CD4-positive, alpha-beta T cell treated with Interleukin-15 for 1 hour (primary cell): ENCODE measurements around the gene ISCA2.

Experiments
- DNase-seq: peaks from one replicate; pipeline ENCODE4 v3.0.0-alpha.2; 2020

Gene ISCA2

DNA sequence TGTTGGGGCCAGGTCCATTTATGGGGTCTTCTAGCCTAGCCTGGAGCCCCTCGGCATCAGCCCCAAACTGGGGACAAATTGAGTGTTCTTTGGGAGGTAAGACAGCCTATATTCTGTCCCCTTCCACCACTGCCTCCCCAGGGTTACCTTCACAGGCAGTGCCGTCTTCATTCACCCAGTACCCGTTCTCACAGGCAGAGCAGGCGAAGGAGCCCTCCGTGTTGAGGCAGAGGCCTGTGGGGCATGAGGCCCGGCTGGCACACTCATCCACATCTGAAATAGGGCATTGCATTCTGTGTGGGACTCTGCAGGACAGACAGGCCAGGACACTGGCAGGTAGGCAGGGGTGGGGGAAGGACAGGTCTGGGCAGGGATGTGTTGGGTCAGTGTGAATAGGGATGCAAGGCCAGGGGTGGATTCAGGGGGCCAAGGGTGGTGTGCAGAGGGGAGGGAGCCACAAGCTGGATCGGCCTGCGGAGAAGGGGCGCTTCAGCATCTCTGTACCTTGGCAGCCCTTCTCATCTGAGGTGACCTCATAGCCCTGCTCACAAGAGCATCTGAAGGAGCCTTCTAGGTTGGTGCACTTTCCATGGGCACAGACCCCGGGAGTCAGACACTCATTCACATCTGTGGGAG lies 16.1 kb downstream of the ISCA2 start:
- DNase-seq: no peak

DNA sequence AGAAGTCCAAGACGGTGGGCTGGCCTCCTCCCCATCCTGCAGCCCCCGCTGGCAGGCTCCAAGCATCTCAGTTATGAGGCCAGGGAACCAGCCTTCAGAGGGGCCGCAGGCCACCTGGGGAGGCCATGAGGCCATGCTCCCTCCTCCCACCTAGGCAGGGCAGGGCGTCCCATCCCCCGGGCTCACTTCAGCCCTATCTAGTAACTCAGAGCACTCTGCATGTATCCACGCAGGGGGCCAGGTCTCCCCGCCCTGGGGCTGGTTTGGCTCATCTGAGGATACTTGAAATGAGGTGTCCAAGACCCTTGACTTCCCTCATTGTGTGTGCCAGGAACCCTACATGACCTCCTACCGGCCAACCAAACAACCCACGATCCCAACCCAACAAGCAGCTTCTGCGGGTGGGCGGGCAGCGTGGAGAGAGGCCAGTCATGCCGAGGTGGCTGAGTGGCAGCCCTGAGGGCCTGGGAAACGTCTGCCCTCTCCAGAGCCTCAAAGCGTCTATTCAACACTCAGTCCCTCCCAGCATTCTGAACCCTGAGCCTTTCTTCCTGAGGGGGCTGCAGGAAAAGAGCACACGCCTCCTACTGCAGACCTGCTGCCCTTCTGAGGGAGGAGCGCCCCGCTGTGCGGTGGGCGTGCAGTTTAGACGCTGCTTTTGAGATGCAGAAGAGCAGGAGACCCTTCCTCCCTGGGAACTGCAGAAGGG lies 16.8 kb downstream of the ISCA2 start:
- DNase-seq: no peak

DNA sequence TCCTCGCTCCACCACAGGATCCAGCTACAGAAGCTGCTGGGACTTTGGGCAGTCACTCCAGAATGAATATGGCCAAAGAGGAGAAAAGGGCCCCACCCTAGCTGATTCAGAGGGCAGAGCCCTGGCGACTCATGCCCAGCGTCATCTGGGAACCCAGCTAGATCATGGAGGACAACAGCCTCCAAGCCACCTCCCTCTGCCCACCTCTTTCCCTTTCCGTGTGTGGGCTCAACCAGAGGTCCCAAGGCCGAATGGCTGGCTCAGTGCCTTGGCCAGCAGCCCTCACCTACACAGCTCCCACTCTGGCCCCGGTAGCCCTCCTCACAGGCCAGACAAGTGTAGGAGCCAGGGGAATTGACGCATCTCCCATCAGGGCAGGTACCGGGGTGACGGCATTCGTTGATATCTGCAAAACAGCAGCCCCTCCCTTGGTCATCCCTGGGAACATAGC lies 17.4 kb downstream of the ISCA2 start:
- no peak for DNase-seq

DNA sequence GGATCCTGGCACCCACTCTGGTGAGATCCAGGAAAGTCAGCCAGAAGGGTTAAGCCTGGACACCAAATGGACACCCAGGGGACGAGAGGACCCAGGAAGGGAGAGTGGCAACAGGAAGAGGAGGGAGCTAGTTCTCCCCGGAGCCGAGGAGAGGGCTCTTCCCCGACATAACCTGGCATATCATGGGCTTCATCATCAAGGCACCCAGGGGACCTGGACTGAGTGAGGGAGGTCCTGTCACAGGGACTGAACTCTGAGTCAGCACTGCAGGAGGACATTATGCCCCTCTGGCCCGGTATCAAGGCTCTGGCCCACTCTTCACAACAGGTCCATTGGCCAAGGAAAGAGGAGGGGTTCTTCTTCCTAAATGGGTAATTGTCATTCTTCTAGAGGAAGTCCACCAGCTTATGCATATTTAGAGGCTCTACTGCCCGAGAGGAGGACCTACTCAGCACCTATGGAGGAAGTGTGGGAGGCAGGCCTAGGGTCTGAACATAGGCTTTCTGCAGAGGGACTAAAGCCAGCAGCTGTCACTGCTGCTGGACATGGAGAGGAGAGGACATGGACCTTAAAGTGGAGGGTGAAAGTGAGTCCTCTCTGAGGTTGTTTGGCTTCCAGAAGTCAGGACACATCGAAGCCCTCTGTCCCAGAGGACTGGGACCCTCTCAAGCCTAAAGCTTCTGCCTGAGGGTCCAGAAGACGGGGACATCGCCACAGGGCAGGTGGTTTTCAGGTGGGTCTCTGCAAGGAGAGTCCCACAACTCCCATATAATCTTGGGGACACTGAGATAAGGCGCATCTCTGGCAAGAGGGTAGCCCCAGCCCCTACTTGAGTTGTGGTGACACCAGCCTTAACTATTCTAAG lies 18.6 kb downstream of the ISCA2 start:
- no peak for DNase-seq

DNA sequence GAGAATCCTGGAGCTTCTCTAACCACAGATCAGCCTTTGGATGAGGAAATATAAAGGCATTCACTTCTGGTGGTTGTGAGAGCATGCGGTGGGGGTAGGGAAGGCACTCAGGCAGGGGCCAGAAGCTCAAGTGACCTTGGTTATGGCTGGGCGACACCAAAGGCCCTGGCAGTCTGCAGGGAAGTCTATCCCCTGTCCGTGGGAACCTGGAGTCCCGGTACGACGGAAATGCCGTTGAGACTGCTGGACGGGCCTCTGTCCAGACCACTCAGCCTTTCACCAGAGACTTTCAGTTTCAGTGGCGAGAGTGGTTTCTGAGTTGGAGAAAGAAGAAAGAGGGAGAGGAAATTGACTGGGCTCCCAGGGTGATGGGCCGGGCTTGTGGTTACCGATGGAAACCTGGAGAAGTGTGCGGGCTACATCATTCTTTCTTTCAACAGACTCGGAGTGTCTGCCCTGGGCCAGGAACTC lies 20.9 kb downstream of the ISCA2 start:
- DNase-seq: no peak

DNA sequence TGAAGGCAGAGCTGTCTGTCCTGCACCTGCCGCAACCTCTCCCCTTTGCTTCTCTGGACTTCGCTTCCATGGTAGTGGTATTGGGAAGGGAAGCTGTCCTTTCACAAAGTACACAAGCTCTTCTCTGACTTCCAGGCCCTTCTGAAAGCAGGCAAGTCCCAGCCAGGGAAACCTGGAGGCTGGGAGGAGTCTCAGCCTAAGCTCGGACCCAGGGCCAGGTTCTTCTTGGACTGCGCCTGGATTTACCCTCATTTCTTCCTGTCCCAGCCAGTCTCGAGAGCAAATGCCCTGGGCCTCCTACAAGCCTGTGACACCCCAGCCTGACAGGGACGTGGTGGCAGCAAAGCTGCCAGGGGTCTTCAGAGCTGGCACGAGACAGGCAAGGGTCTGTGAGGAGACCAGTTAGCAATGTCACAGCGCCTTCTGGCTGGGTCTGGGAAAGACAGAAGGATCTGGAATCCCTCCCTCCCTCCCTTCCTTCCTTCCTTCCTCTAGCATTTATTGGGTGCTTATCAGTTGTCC lies 22.4 kb downstream of the ISCA2 start:
- no peak for DNase-seq

DNA sequence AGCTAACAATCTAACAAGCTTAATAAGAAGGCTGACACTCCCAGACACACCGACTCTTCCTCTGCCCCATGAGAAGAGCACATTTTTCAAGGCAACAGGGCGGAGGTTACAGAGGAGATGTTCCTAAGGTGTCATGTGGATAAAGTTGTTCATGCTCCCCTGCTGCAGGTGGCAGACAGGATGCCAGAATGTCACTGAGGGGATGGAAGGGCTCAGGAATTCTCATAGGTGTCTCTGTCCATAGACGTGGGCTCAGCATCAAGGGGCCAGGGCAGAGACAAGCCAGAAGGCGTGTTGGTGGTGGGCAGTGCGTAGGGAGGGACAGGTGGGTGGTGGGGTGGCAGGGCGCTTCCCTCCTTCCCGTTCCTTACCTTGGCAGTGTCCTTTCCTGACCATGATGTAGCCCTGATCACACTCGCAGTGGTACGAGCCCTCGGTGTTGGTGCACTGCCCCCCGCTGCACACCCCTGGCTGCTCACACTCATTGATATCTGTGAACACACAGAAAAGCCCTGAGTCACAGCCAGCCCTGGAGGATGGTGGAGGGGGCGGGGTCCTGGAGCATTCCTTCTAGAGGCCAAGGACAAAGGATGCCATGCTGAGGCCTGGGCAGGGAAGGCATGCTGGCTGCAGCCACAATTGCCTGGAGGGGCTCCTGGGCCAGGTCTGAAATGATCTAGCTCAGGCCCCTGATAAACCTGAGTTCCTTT lies 23.0 kb downstream of the ISCA2 start:
- DNase-seq: no peak

DNA sequence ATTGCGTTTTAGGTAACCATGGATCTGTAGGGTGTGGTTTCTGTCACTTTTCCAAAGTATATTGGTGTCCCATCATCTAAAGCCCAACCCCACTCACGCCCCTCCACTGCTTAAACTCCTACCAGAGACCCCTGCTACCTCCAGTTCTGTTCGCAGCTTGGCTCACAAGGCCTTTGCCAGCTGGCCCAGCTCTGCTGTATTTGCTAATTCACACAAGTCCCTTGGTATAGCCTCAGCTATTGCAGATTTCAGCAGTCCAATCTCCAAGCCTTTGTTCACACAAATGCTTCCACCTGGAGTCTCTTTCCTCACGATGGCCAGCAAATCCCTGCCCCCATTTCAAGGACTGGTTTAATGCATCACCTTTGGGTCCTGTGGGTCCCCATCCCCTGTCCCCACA lies 24.2 kb downstream of the ISCA2 start:
- peak; percentile 2 for DNase-seq

DNA sequence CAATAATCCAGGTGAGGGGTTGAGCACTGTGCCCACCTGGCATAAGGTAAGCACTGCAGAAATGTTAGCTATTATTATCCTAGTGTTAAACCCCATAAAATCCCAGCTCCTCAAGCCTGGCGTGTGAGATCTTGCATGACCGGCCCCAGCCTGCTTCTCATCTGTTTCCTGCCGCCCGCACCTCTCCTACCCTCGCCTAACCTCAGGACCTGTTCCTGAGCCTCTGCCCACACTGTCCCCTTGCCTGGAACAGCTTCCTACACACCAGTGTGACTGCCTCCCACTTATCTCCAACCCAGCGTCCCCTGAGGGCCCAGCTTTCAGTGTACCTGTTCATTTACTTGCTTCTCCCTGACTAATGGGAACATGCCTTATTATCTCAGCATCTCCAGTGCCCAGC lies 24.7 kb downstream of the ISCA2 start:
- DNase-seq: peak; percentile 6

DNA sequence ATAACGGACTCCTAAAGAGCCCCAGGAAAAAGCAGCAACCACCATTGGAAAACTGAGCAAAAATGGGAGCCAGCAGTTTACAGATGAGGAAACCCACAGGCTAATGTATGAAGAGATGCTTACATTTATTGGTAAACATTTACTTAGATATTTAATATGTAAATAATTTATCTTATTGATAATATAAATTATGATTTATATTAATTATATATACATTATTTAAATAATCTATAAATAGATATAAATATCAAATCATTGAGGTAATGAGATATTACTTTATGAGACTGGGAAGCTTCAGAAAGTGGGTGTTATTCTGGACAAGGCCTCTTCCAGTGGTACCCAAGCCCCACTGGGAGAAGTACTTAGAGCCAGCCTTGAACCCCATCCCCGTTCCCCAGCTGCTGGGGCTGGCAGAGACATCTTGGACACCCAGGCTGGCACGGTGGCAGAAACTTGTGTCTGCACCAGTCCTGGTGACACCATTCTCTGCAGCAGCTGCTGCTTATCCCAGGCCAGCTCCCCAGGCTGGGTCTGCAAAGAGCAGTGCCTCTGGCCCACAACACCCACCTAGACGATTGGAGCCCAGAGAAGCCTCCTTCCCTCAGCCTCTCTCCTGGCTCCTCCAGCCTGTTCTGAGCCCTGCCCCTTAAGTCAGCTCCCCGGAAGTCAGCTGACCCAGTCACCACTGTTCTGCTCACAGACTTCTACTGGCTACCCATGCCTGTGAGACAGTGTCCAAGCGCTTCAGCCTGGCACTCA lies 25.9 kb downstream of the ISCA2 start:
- DNase-seq: no peak

DNA sequence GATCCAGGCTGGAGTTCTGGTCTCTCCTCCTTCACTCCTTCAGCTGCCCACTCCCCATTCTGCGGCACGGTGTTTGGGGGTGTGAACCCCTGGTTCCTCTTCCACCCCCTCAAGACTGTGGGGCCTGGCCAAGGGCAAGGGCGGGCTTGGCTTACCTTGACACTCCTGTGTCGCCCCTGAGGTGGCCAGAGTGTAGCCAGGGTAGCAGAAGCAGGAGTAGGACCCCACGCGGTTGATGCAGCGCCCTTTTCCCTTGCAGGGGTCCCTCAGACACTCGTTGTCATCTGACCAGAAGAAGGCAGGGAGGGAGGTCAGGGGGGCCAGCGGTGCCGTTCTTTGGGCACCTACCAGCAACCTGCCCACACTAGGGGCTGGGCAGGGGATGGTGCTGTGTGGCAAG lies 28.2 kb downstream of the ISCA2 start:
- DNase-seq: no peak

DNA sequence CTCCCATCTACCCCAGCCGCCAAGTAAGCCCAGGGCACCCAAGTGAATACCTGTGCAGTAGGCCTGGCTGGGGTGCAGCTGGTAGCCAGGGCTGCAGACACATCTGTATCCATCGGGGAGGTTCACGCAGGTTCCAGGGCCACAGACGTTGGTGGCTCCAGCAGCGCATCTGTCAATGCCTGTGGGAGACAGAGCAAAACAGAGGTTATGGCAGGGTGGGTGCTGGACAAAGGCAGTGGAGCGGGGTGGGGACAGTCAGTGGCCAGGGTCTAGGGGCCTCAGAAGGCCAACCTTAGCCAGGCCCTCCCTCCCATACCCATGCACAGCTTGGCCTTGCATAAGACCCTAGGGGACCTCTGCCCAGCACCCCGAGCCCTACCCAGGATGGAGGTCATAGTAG lies 29.2 kb downstream of the ISCA2 start:
- DNase-seq: no peak

DNA sequence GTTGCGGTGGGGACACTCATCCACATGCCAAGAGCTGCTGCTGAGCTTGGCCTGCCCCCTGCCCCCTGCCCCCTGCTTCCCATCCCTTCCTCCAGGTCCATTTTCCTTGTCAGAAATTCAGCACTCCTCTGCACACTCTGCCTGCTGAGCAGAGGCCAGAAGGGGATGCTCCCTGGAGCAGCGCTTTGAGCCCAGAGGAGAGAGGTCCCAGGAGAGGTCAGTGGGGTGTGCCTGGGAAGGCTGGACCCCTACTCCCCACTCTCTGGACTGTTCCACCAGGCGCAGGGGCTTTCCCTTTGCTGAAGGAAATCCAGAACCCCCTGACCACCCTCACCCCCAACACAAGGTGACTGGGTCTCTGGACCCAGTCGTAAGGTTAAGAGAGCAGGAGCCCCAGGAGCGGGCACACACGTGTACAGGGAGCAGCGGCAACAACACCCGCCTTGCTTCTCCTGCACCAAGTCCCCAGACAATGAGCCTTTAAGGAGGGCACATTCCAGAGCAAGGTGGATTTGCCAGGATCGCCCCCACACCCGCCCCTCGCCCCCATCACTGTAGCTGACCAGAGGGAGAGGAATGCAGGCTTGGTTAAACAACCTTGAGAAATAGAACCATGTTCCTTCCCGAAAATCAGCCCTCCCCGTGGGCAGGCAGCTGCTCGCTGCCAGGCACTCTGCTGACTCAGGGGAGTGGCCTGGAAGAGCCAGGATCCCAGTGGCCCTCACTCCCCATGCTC lies 30.7 kb downstream of the ISCA2 start:
- no peak for DNase-seq

DNA sequence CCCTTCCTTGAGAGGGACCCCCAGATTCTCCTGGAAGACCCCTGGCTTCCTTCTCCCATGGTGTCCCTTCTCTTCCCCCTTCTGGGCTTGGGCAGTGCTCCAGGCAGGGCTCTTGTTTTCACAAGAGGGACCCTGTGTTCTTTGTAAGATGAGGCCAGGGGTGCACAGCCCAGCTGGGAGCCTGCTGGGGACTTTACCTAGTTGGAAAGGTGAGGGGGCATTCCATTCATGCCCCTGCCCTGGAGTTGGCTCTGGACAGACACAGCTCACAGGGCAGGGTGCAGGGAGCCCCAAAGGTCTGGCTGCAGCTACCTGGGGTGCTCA lies 31.2 kb downstream of the ISCA2 start:
- DNase-seq: no peak

DNA sequence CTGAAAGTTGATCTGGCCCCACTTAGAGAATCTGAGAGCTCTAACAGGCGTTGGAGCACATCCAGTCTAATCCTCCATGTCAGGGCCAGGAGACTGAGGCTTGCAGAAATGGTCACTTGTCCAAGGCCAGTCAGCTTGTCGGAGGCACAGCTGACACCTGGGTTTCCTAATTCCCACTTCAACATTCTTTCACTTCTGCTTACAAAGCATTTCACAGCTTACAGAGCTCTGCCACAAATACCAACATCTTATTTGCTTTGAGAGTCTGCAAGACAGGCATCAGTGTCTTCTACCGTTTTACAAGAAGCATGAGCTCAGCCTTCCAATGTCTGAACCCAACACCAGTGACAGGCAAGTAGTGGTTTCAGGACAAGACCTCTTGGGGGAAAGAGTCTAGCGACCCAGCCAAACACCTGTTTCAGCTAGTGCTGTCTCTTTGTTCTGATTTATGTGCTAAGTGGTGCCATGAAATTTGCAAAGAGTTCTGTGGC lies 31.8 kb downstream of the ISCA2 start:
- DNase-seq: no peak

DNA sequence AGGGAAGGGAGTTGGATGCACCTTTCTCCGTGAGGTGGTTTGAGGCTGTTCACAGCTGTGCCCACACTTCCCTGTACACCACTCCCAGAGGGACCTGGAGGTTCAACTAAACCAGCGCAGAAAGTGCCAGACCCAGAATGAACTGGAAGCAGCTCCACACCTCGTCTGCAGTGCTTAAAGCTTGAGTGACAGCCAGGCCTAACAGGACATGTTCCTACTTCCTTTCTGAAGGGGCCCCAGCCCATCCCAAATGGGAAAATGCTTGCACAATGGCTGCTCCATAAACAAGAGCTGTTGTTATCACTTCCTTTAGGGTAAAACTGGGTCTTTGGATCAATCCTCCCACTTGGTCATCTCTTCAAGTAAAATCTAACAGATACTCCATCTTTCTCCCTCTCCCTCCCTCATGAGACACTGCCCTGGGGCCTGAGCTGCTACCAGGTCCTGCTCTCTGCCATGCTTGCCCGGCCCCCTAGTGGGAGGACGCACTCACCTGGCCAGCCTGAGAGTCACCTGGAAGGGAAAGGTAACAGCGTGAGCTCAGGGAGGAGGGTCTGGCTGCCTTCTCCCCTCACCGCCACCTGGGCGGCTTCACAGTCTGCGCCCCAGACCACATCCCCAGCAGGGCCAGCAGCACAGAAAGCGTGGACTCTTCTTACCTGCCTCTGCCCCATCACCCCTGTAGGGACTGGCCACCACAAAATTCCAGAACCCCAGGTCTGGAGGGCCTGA lies 33.5 kb downstream of the ISCA2 start:
- no peak for DNase-seq

DNA sequence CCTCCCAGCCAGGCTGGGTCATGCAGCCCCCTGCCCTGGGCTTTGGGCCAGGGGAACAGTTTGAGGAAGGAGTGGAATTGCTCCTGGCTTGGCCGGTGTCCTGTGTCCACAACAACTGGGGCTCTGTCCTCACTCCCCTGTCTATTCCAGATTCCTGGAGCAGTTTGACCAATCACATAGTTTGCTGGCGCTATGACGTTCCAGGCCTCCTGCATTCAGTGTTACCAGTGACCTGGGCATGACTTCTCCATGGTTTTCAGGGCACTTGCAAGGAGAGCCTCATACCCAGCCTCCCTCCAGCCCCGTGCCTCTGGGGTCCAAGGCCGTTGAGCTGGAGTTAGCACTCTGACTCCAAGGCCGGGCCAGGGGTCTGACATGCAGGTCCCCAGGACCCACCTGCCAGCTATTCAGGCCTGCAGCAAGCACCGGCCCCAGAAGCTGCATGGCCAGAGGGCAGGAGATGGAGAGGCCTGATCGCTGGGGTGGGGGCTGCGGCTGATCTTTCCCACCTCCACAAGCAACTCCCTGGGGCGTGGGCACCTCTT lies 34.2 kb downstream of the ISCA2 start:
- DNase-seq: no peak

DNA sequence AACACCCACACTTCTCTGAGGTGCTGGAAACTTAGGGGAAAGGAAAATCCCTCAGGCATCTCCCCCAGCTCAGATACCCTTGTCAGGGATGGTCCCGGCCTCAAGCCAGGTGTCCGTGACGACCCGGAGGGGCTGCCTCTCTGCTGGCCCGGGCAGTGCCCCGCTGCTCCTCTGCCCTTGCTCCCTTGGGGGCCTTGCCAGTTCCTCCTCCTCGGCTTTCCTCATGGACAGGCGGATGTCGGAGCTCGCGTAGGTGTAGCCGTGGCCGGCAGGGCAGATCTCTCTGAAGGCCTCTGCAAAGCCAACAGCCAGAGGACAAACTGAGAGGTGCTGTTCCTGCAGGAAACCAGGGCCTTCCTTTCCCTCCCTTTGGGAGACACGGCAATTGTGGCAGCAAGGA lies 34.8 kb downstream of the ISCA2 start:
- DNase-seq: no peak

DNA sequence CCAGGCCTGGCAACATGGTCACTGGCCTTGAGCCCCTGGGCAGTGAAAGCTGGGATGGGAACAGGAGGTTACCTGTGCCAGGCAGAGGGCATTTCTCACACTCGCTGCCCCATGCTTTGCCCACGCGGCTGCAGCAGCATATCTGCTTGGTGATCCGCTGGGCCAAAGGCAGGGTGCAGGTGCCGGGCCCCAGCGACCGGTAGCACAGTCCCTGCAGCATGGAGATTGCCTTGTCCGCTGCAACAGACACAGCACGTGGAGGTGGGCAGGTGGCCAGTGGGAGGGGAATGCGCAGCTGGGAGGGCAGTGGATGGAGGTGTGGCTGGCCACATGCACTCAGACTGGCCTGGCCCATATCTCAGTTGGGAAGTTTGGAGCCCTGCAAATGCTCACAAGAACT lies 35.3 kb downstream of the ISCA2 start:
- DNase-seq: no peak

DNA sequence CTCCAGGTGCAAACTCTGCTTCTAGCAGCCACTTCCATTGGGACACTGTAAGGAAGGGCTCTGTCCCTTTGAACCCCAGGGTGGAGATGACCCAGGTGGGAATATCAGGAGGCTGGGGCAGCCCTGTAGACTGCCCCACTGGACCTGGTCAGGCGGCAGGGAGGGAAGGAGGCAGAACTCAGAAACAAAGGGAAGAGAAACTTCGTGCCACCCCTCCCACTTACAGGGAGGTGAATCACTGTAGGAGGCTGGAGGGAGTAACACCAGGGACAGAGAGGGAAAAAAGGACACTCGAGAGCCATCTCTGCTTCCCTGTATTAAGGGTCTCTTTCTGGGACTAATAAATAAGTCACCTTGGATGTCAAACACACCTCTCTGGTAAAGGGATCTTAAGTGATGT lies 37.4 kb downstream of the ISCA2 start:
- no peak for DNase-seq
